Neural cell (in vitro differentiated cells): ENCODE measurements around the gene TRIM9. TPM values are rescaled to one million over a fixed set of nuclear protein-coding genes. Genes with fewer than 3 reads are reported as not detected.

Experiments
- H2AFZ ChIP-seq: fragments of 200-600, 300-800 bp; sonication (generic), shearing (Covaris generic); 2 replicates; pipeline ENCODE4 v1.6.0; 2014; ENCODE audit warnings: low read depth, mild to moderate bottlenecking, antibody characterized with exemption, low read length, moderate library complexity
- H3F3A ChIP-seq: fragments of 200-600 bp; shearing (Covaris generic); 2 replicates; pipeline ENCODE4 v1.6.1; 2016; ENCODE audit warnings: mild to moderate bottlenecking, moderate library complexity, mixed read lengths, antibody characterized with exemption, low read length; ENCODE audit not compliant: insufficient read depth, poor library complexity, severe bottlenecking
- H3K27ac ChIP-seq: fragments of 200-600, 300-800 bp; sonication (generic), shearing (Covaris generic); 2 replicates; pipeline ENCODE4 v1.5.1; 2014; ENCODE audit warnings: mild to moderate bottlenecking, low read length, moderate library complexity
- H3K27me3 ChIP-seq: fragments of 300-800, 200-600 bp; sonication (generic), shearing (Covaris generic); 2 replicates; pipeline ENCODE4 v1.6.0; 2014; ENCODE audit warnings: mild to moderate bottlenecking, low read depth, low read length, moderate library complexity; ENCODE audit not compliant: insufficient read depth
- H3K36me3 ChIP-seq: fragments of 300-800, 200-600 bp; sonication (generic), shearing (Covaris generic); 2 replicates; pipeline ENCODE4 v1.5.1; 2014; ENCODE audit warnings: mild to moderate bottlenecking, antibody characterized with exemption, low read length, moderate library complexity; ENCODE audit not compliant: insufficient read depth
- H3K4me2 ChIP-seq: fragments of 300-800, 200-600 bp; sonication (generic), shearing (Covaris generic); 2 replicates; pipeline ENCODE4 v1.6.0; 2014; ENCODE audit warnings: mild to moderate bottlenecking, low read length
- H3K4me3 ChIP-seq: fragments of 300-800, 200-600 bp; sonication (generic), shearing (Covaris generic); 2 replicates; pipeline ENCODE4 v1.5.1; 2014; ENCODE audit warnings: mild to moderate bottlenecking, low read length, moderate library complexity
- H3K79me2 ChIP-seq: fragments of 200-600 bp; shearing (Covaris generic); replicated peaks from 2 replicates; pipeline ENCODE4 v1.6.0; 2014; ENCODE audit warnings: mild to moderate bottlenecking, low read length, moderate library complexity; ENCODE audit not compliant: insufficient read depth
- H3K9ac ChIP-seq: fragments of 300-800, 200-600 bp; sonication (generic), shearing (Covaris generic); 2 replicates; pipeline ENCODE4 v1.6.1; 2016; ENCODE audit warnings: mild to moderate bottlenecking, low read length, mixed read lengths
- H3K9me2 ChIP-seq: fragments of 200-600 bp; shearing (Covaris generic); 2 replicates; pipeline ENCODE4 v1.6.1; 2016; ENCODE audit warnings: mild to moderate bottlenecking, low read length, mixed read lengths; ENCODE audit not compliant: insufficient read depth
- H3K9me3 ChIP-seq: fragments of 200-600, 300-800 bp; sonication (generic), shearing (Covaris generic); 2 replicates; pipeline ENCODE4 v1.6.1; 2016; ENCODE audit warnings: mild to moderate bottlenecking, mixed run types, low read length, moderate library complexity, mixed read lengths
- H4K20me1 ChIP-seq: fragments of 200-600 bp; shearing (Covaris generic); 2 replicates; pipeline ENCODE4 v1.6.1; 2016; ENCODE audit warnings: mild to moderate bottlenecking, mixed run types; ENCODE audit not compliant: insufficient read depth
- CTCF ChIP-seq: fragments of 450-650 bp; IDR thresholded peaks from 2 replicates; pipeline ENCODE4 v1.5.1; 2014; ENCODE audit warnings: antibody characterized with exemption, mild to moderate bottlenecking, moderate library complexity; ENCODE audit not compliant: poor library complexity, severe bottlenecking
- EP300 ChIP-seq: fragments of 450-650 bp; conservative IDR thresholded peaks from 2 replicates; pipeline ENCODE4 v1.6.1; 2014; ENCODE audit warnings: antibody characterized with exemption, mild to moderate bottlenecking, moderate library complexity; ENCODE audit not compliant: poor library complexity, severe bottlenecking
- EZH2 ChIP-seq: fragments of 200-600, 300-800 bp; shearing (Covaris generic), sonication (generic); IDR thresholded peaks from 2 replicates; pipeline ENCODE4 v1.6.1; 2014; ENCODE audit warnings: antibody characterized with exemption, low read length, borderline replicate concordance, mild to moderate bottlenecking; ENCODE audit not compliant: insufficient read depth, poor library complexity, severe bottlenecking
- MXI1 ChIP-seq: fragments of 450-650 bp; conservative IDR thresholded peaks from 2 replicates; pipeline ENCODE4 v1.6.1; 2014; ENCODE audit warnings: antibody characterized with exemption, mild to moderate bottlenecking; ENCODE audit not compliant: poor library complexity, severe bottlenecking
- POLR2AphosphoS5 ChIP-seq: IDR thresholded peaks from 2 replicates; pipeline ENCODE4 v1.6.1; 2012
- RAD21 ChIP-seq: fragments of 450-650 bp; conservative IDR thresholded peaks from 2 replicates; pipeline ENCODE4 v1.6.1; 2014; ENCODE audit warnings: antibody characterized with exemption, mild to moderate bottlenecking, moderate library complexity
- REST ChIP-seq: IDR thresholded peaks from 2 replicates; pipeline ENCODE4 v1.6.1; 2012; ENCODE audit warnings: borderline replicate concordance
- SMC3 ChIP-seq: fragments of 450-650 bp; conservative IDR thresholded peaks from 2 replicates; pipeline ENCODE4 v1.6.1; 2014; ENCODE audit warnings: antibody characterized with exemption, mild to moderate bottlenecking, moderate library complexity; ENCODE audit not compliant: poor library complexity
- TAF1 ChIP-seq: IDR thresholded peaks from 2 replicates; pipeline ENCODE4 v1.6.1; 2012; ENCODE audit warnings: low read depth
- polyA plus RNA-seq: library from polyadenylated mRNA; depleted of rRNA; stranded (reverse); fragments of >200 nt; gene quantifications from 2 replicates; pipeline ENCODE4 v1.2.3, GENCODE V29; 2014

TRIM9 gene
- polyA plus RNA-seq, 1 donor from 2014 or later = 15.9 TPM

GRCh38 chr14:51002406-51002999, 92.4 kb downstream of the TRIM9 start:
- Histone ChIP-seq H3K4me2 (no peak overlapping the region), H3K9me3 (no peaks in the 10 kb centered on the region), H3K9me2 (no peaks in the 10 kb centered on the region), H3K79me2 (no peaks in the 10 kb centered on the region), H2AFZ (no peak overlapping the region), H4K20me1 (no peaks in the 10 kb centered on the region), H3K36me3 (no peaks in the 10 kb centered on the region), H3F3A (peaks cover 8% of the 10 kb centered on the region), H3K9ac (no peak overlapping the region), H3K27me3 (no peaks in the 10 kb centered on the region), H3K4me3 (no peak overlapping the region), H3K27ac (no peak overlapping the region)
- no peak for TF ChIP-seq POLR2AphosphoS5
- no peak for TF ChIP-seq SMC3
- no peak for TF ChIP-seq TAF1
- TF ChIP-seq REST = no peak
- no peak for TF ChIP-seq EP300
- no peak for TF ChIP-seq MXI1
- no peak for TF ChIP-seq RAD21
- TF ChIP-seq EZH2 = no peak
- TF ChIP-seq CTCF = no peak

- Histone ChIP-seq H3K9ac (no peak overlapping the region), H3K27me3 (no peaks in the 10 kb centered on the region), H3K79me2 (no peaks in the 10 kb centered on the region), H3K27ac (no peak overlapping the region), H3K4me2 (no peak overlapping the region), H3F3A (peaks cover under 1% of the 10 kb centered on the region), H3K4me3 (no peak overlapping the region), H4K20me1 (no peaks in the 10 kb centered on the region), H3K36me3 (no peaks in the 10 kb centered on the region), H3K9me3 (no peaks in the 10 kb centered on the region), H3K9me2 (no peaks in the 10 kb centered on the region), H2AFZ (no peak overlapping the region)
- TF ChIP-seq SMC3 = no peak
- TF ChIP-seq POLR2AphosphoS5 = no peak
- TF ChIP-seq EZH2 = no peak
- no peak for TF ChIP-seq RAD21
- TF ChIP-seq REST = no peak
- TF ChIP-seq TAF1 = no peak
- TF ChIP-seq CTCF = no peak
- TF ChIP-seq MXI1 = no peak
- TF ChIP-seq EP300 = no peak
Measured at GRCh38 chr14:51000566-51000965, 94.3 kb downstream of the TRIM9 start.
